ENCODE results near the gene SLC5A10. TPM values are rescaled to one million over a fixed set of nuclear protein-coding genes. Genes with fewer than 3 reads are reported as not detected.

SLC5A10 gene
- polyA plus RNA-seq, 1 of the 3 experiments (the other 2 are of a cell fraction), result not detected

DNA sequence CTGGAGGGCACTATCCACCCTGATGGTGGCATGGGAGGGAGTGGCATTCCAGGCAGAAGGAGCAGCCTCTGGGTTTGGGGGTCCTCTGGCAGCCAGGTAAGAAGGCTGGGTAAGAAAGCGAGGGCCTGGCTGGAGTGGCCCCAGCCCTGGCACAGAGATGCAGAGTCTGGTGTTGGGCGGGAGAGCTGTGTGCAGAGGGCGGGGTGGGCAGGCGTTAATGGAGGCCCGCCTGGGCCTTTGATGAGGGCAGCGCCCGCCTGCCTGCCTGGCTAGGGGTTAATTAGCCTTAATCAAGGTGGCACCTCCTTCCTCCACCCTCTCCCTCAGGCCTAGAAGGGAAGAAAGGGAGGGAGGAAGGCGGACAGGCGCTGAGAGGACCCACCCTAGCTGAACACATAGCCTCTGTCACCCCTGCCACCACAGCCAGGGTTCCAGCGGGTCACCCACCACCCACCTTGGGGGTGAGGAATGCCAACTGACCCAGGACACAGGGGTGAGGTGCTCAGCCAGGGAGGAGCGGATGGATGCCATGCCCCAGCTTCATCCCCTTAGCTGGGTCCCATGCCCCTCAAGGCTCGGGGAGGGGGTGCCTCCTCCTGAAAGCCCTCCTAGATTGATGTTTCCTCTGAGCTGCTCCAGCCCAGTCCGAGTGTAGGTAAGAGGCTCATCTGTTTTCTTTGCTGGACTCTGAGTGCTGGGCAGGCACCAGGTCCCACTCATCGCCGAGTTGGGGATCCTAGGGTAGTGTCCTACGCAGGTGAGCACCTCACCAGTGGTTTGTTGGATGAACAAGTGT is 66.0 kb downstream of the SLC5A10 start:
- Histone ChIP-seq H3K9me2 (no peaks in the 10 kb centered on the region), H3K4me1 (ENCODE audit: control insufficient read depth in 1 of 2, insufficient read depth in 2 of 2, low read depth in 1 of 2, low read length in 1 of 2) (peaks cover 0 to 10% of the 10 kb centered on the region in 2 experiments; a peak in 1 of 4 replicates), H2AFZ (ENCODE audit: low read depth) (no peak overlapping the region), H4K20me1 (ENCODE audit: insufficient read depth) (no peaks in the 10 kb centered on the region), H3K79me2 (ENCODE audit: insufficient read depth) (no peaks in the 10 kb centered on the region), H3K27me3 (ENCODE audit: insufficient read depth) (no peaks in the 10 kb centered on the region), H3K9ac (no peak overlapping the region), H3K4me2 (no peak overlapping the region), H3K27ac (ENCODE audit: low read depth in 2 of 2, low read length in 1 of 2) (no peak overlapping the region), H3K4me3 (ENCODE audit: low read depth in 2 of 2, low read length in 1 of 2) (no peak overlapping the region), H3F3A (replicated peaks; ENCODE audit: insufficient read depth) (peaks cover 5% of the 10 kb centered on the region), H3K36me3 (replicated peaks in 1 of 2; ENCODE audit: control insufficient read depth in 1 of 2, insufficient read depth in 2 of 2, low read length in 1 of 2) (no peaks in the 10 kb centered on the region), H3K9me3 (no peaks in the 10 kb centered on the region)
- ChIA-PET CTCF (interaction anchor here (1.4 kb wide), 1 partner anchor 57 kb away, joined by 3 read pairs; no protein-coding TSS in a partner anchor), POLR2A (no interaction called here)
- no peak for DNase-seq
- TF ChIP-seq, protein P1, sequence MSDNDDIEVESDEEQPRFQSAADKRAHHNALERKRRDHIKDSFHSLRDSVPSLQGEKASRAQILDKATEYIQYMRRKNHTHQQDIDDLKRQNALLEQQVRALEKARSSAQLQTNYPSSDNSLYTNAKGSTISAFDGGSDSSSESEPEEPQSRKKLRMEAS (IDR thresholded peaks at IDR 0.05; ENCODE audit: low read depth), result no peak
- TF ChIP-seq SIN3A (IDR thresholded peaks at IDR 0.05; ENCODE audit: borderline replicate concordance, low read depth, low read length), result no peak
- no peak for TF ChIP-seq MEF2A (IDR thresholded peaks at IDR 0.05; ENCODE audit: borderline replicate concordance, low read depth)
- TF ChIP-seq IRF3 (IDR thresholded peaks at IDR 0.05; ENCODE audit: low read depth, low read length), result no peak
- TF ChIP-seq, protein P2, sequence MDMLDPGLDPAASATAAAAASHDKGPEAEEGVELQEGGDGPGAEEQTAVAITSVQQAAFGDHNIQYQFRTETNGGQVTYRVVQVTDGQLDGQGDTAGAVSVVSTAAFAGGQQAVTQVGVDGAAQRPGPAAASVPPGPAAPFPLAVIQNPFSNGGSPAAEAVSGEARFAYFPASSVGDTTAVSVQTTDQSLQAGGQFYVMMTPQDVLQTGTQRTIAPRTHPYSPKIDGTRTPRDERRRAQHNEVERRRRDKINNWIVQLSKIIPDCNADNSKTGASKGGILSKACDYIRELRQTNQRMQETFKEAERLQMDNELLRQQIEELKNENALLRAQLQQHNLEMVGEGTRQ (IDR thresholded peaks at IDR 0.05; ENCODE audit: borderline replicate concordance, low read depth, low read length), result no peak
- TF ChIP-seq FOSL2 (IDR thresholded peaks at IDR 0.05; ENCODE audit: borderline replicate concordance, low read depth), result no peak
- no peak for TF ChIP-seq GATA2 (CRISPR knock-in tag; IDR thresholded peaks at IDR 0.05)
- TF ChIP-seq TEAD4 (IDR thresholded peaks at IDR 0.05; ENCODE audit: borderline replicate concordance, insufficient read depth), result no peak
- TF ChIP-seq RAD21 (IDR thresholded peaks at IDR 0.05; ENCODE audit: low read length), result no peak
- TF ChIP-seq NRF1 (IDR thresholded peaks at IDR 0.05; ENCODE audit: low read depth, low read length), result no peak
- TF ChIP-seq POLR2AphosphoS5 (IDR thresholded peaks at IDR 0.05; ENCODE audit: low read depth, low read length), result no peak
- TF ChIP-seq TAF1 (IDR thresholded peaks at IDR 0.05; ENCODE audit: borderline replicate concordance, low read depth, low read length), result no peak
- no peak for TF ChIP-seq PBX3 (IDR thresholded peaks at IDR 0.05)
- no peak for TF ChIP-seq YY1 (IDR thresholded peaks at IDR 0.05; ENCODE audit: low read depth)
- WGBS (ENCODE audit: low lambda C conversion rate), result 88% methylated on average over 16 of the region's 16 CpGs
